Muscle layer of duodenum (tissue), 2 donors: ENCODE measurements around the gene SPRR2D.

Source experiments
- H3K27ac ChIP-seq: one replicate; pipeline ENCODE4 v1.7.0; 2013; ENCODE audit warnings: mild to moderate bottlenecking, low read length
- H3K27me3 ChIP-seq: one replicate; pipeline ENCODE4 v1.7.0; 2013; ENCODE audit warnings: low read depth, mild to moderate bottlenecking, control low read depth, low read length
- H3K36me3 ChIP-seq, 2 donors: one replicate each; pipeline ENCODE4 v1.7.0; 2013; ENCODE audit warnings: low read length in 2 of 2, control low read depth in 1 of 2, mild to moderate bottlenecking in 1 of 2; ENCODE audit not compliant: insufficient read depth in 2 of 2, control insufficient read depth in 1 of 2
- H3K4me1 ChIP-seq, 2 donors: one replicate each; pipeline ENCODE4 v1.7.0; 2013; ENCODE audit warnings: low read length in 2 of 2, mild to moderate bottlenecking in 2 of 2, control low read depth in 1 of 2, moderate library complexity in 1 of 2; ENCODE audit not compliant: insufficient read depth in 2 of 2, control insufficient read depth in 1 of 2
- H3K4me3 ChIP-seq, 2 donors: one replicate each; pipeline ENCODE4 v1.7.0; 2013; ENCODE audit warnings: low read length in 2 of 2, low read depth in 1 of 2, mild to moderate bottlenecking in 1 of 2
- H3K9me3 ChIP-seq, 2 donors: one replicate each; pipeline ENCODE4 v1.7.0; 2013; ENCODE audit warnings: low read length in 2 of 2, control low read depth in 1 of 2, mild to moderate bottlenecking in 1 of 2; ENCODE audit not compliant: control insufficient read depth in 1 of 2
- donor health status: healthy.

SPRR2D gene

GRCh38 chr1:153001382-153001781 lies 39.5 kb downstream of the SPRR2D start, which contains the start of gene SPRR3:
SPRR3 (plus strand) TSS chr1:153001749; CDS start chr1:153003021, 1,272 bp downstream.
- H3K27ac ChIP-seq, result no peak within 1 kb of the TSS
- H3K27me3 ChIP-seq, result no peaks in the 10 kb centered on the region
- no peaks in the 10 kb centered on the region for H3K9me3 ChIP-seq
- H3K4me3 ChIP-seq, result no peak within 1 kb of the TSS
- H3K36me3 ChIP-seq, result no peaks in the 10 kb centered on the region
- H3K4me1 ChIP-seq, result no peaks in the 10 kb centered on the region

GRCh38 chr1:153000294-153000693 lies 40.6 kb downstream of the SPRR2D start:
- no peaks in the 10 kb centered on the region for H3K27me3 ChIP-seq
- peaks cover 0 to 5% of the 10 kb centered on the region in 2 donors for H3K9me3 ChIP-seq
- H3K27ac ChIP-seq, result no peak overlapping the region
- H3K4me3 ChIP-seq, result no peak overlapping the region
- H3K4me1 ChIP-seq, result no peaks in the 10 kb centered on the region
- H3K36me3 ChIP-seq, result no peaks in the 10 kb centered on the region

- Histone ChIP-seq H3K36me3 (no peaks in the 10 kb centered on the region), H3K27ac (no peak overlapping the region), H3K9me3 (peaks cover 0 to 9% of the 10 kb centered on the region in 2 donors), H3K4me3 (no peak overlapping the region), H3K27me3 (no peaks in the 10 kb centered on the region), H3K4me1 (no peaks in the 10 kb centered on the region)
Observed at GRCh38 chr1:152999818-153000217, 41.1 kb downstream of the SPRR2D start.

GRCh38 chr1:152998476-152998875 lies 42.4 kb downstream of the SPRR2D start:
- H3K27ac ChIP-seq, result no peak overlapping the region
- H3K4me3 ChIP-seq, result no peak overlapping the region
- no peaks in the 10 kb centered on the region for H3K36me3 ChIP-seq
- H3K27me3 ChIP-seq, result no peaks in the 10 kb centered on the region
- peaks cover 0 to 9% of the 10 kb centered on the region in 2 donors for H3K9me3 ChIP-seq
- H3K4me1 ChIP-seq, result no peaks in the 10 kb centered on the region

- Histone ChIP-seq H3K4me1 (no peaks in the 10 kb centered on the region), H3K27ac (no peak overlapping the region), H3K9me3 (peaks cover 0 to 11% of the 10 kb centered on the region in 2 donors), H3K4me3 (no peak overlapping the region), H3K36me3 (no peaks in the 10 kb centered on the region), H3K27me3 (no peaks in the 10 kb centered on the region)
Observed at GRCh38 chr1:152997901-152998300, 43.0 kb downstream of the SPRR2D start.

GRCh38 chr1:152996633-152997400 lies 44.1 kb downstream of the SPRR2D start:
- Histone ChIP-seq H3K9me3 (peaks cover 0 to 11% of the 10 kb centered on the region in 2 donors), H3K4me1 (no peaks in the 10 kb centered on the region), H3K27me3 (no peaks in the 10 kb centered on the region), H3K4me3 (no peak overlapping the region), H3K36me3 (no peaks in the 10 kb centered on the region), H3K27ac (no peak overlapping the region)

- Histone ChIP-seq H3K36me3 (no peaks in the 10 kb centered on the region), H3K4me1 (no peaks in the 10 kb centered on the region), H3K4me3 (no peak overlapping the region), H3K27ac (no peak overlapping the region), H3K9me3 (peaks cover 0 to 11% of the 10 kb centered on the region in 2 donors), H3K27me3 (no peaks in the 10 kb centered on the region)
Observed at GRCh38 chr1:152995842-152996241, 45.1 kb downstream of the SPRR2D start.

GRCh38 chr1:152993186-152993585 lies 47.7 kb downstream of the SPRR2D start:
- H3K4me1 ChIP-seq, result no peaks in the 10 kb centered on the region
- H3K27ac ChIP-seq, result no peak overlapping the region
- peaks cover 0 to 11% of the 10 kb centered on the region in 2 donors for H3K9me3 ChIP-seq
- no peak overlapping the region for H3K4me3 ChIP-seq
- H3K36me3 ChIP-seq, result no peaks in the 10 kb centered on the region
- H3K27me3 ChIP-seq, result no peaks in the 10 kb centered on the region
